ENCODE measurements around the gene KCNIP2.
"Not testable (repeated sequence)": the region's sequence is repeated elsewhere in the genome, so short reads cannot be mapped to it uniquely, and the experiment has no call there.

The KCNIP2 gene

GRCh38 chr10:101827919-101828600 lies 15.5 kb downstream of the KCNIP2 start:
- no peak for FAIRE-seq

GRCh38 chr10:101826852-101827434 lies 16.7 kb downstream of the KCNIP2 start:
- no peak for FAIRE-seq

GRCh38 chr10:101824736-101825135 lies 18.9 kb downstream of the KCNIP2 start:
- no peak for FAIRE-seq

- no peak for FAIRE-seq
These were observed 24.5 kb downstream of the KCNIP2 start for GRCh38 chr10:101818872-101819633.

- FAIRE-seq: peak; percentile 90
These were observed 25.3 kb downstream of the KCNIP2 start, which contains the start of gene OGA for GRCh38 chr10:101818119-101818871. Gene OGA (minus strand): TSS chr10:101818444. CDS start chr10:101818022, 422 bp downstream.

- FAIRE-seq: no peak
These were observed 26.1 kb downstream of the KCNIP2 start for GRCh38 chr10:101817337-101818118.

- FAIRE-seq: no peak
These were observed 26.7 kb downstream of the KCNIP2 start for GRCh38 chr10:101816913-101817336.

- peak; percentile 72 for FAIRE-seq
These were observed 27.2 kb downstream of the KCNIP2 start for GRCh38 chr10:101816376-101816775.

GRCh38 chr10:101814466-101815071 lies 29.0 kb downstream of the KCNIP2 start:
- no peak for FAIRE-seq

- FAIRE-seq: no peak
These were observed 31.0 kb downstream of the KCNIP2 start for GRCh38 chr10:101812606-101813005.

- peak; percentile 79 for FAIRE-seq
These were observed 36.4 kb downstream of the KCNIP2 start for GRCh38 chr10:101807158-101807557.

- FAIRE-seq: no peak
These were observed 40.1 kb downstream of the KCNIP2 start for GRCh38 chr10:101803511-101803910.

GRCh38 chr10:101797403-101798059 lies 46.1 kb downstream of the KCNIP2 start:
- no peak for FAIRE-seq

GRCh38 chr10:101793526-101793925 lies 50.1 kb downstream of the KCNIP2 start:
- no peak for FAIRE-seq

GRCh38 chr10:101789686-101790085 lies 53.9 kb downstream of the KCNIP2 start:
- FAIRE-seq: no peak

- FAIRE-seq: not testable (repeated sequence)
These were observed 54.4 kb downstream of the KCNIP2 start for GRCh38 chr10:101789231-101789630.

GRCh38 chr10:101785801-101786200 lies 57.8 kb downstream of the KCNIP2 start:
- FAIRE-seq: no peak

GRCh38 chr10:101784558-101784957 lies 59.0 kb downstream of the KCNIP2 start:
- no peak for FAIRE-seq

GRCh38 chr10:101783736-101784118 lies 59.9 kb downstream of the KCNIP2 start:
- FAIRE-seq: no peak

- FAIRE-seq: no peak
These were observed 60.5 kb downstream of the KCNIP2 start, which contains the start of gene NPM3 for GRCh38 chr10:101782811-101783735. Gene NPM3 (minus strand): TSS chr10:101783446. CDS start chr10:101783390, 56 bp downstream.
